ENCODE data around the gene SPACDR.
A peak's percentile ranks its signal among the peaks of the same experiment; 100 is the strongest.

SPACDR gene

GRCh38 chr7:100484673-100485045, 20.6 kb upstream of the SPACDR start:
- DNase-seq (ENCODE audit: low spot score) = no peak

DNA sequence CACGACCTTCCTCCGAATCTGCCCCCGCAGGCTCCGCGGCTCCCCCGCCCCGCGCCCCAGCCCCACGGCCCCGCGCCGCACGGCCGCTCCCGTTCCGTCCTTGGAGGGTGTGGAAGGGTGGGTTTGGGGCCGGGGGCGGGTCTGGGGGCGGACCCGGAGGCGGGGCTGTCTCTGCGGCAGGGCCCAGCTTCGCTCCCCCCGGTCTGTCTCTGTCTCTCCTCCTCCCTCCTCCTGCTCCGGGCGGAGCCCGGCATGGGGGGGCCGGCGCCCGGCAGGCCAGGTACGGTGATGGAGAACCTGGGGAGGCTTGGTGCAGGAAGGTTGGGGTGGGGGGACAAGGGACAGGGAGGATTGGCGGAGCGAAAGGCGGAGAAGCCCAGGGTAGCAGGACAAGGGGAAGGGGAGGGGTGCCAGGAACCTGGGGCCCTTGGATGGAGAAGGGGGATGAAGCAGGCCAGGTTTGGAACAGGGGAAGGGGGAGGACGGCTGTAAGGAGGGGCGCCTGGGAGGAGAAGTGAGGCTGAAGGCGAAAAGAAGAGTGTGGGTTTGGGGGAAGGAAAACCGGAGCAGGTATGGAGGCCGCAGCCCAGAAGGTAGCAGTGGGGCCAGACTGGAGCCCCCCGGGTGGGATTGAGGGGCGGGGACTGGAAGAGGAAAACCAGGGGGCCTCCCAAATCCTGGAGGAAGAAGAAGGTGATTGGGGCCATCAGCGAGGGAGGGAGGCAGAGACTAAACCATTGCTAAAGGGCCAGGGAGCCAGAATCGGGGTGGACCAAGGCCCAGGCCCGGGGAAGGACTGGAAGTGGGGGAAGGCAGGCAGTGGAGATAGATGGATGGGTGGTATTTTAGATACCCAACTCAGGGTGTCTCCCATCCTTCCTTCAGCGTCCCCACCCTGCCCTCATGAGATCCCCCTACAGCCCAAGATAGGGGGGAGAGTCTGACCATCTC, 19.9 kb upstream of the SPACDR start, which contains the start of gene NYAP1:
NYAP1 (plus strand) TSS at position 206 of the 951 bp plus-strand sequence. CDS start 1,385 bp downstream, outside the sequence.
- peak; percentile 72 for DNase-seq (ENCODE audit: low spot score)

DNA sequence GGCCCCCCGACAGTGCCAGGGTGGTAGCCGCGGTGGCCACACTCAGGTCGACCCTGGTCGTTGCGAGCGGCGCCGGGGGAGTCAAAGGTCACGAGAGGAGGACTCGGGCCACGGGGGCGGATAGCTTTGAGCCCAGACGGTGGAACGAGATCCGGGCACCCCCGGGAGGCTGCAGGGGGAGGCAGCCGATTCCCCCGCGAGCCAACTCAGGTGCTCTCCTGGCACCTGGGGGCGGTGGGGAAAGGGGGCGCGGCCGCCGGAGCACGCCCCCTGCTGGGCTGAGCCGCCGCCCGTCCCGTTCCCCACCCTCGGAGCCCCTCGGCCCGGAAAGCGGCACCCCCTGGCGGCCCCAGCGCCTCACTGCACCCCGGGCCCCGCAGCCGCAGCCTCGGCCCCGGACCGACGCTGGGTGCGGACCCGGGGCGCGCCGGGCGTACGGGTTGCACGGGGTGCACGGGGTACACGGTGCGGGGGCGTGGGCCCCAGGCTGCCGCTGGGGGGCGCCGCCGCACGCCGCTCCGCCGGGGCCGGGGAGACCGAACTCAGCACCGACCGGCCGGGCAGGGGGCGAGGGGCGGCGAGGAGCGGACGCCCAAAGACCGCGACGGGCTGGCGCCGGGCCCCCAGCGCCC, 19.1 kb upstream of the SPACDR start:
- peak; percentile 76 for DNase-seq (ENCODE audit: low spot score)

DNA sequence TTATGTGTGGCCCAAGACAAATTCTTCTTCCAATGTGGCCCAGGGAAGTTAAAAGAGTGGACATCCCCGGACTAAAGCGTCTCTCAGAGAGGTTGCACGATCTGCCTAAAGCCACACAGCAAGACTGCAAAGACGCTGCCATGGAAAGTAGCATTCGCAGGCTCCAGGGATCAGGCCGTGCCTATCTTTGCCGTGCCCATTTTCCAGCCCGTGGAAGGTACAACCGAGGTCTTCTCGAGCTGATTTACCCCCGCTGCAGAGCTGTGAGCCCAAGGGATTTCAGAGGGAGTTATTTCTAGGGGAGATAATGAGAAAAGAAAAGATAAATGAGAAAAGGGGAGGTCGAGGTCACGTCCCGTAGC, 18.6 kb upstream of the SPACDR start:
- no peak for DNase-seq (ENCODE audit: low spot score)

DNA sequence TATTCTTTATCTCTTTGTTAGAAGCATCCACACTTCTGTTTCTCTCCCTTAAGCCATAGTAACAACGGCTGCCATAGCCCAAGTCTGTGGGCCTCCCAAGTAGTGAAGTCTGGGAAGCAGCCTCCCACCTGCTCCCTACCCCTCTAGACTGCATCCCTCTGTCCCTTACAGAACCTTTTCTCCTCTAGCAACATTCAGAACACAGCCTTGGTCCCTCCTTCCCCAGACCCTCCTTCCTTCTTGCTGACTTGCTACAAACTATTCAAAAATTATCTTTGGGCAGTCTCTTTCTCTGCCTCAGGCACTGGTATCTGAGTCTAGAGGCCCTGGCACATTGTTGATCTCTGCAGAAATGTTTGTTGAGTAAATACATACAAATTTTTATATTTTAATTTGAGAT, 17.4 kb upstream of the SPACDR start:
- DNase-seq (ENCODE audit: low spot score) = no peak

DNA sequence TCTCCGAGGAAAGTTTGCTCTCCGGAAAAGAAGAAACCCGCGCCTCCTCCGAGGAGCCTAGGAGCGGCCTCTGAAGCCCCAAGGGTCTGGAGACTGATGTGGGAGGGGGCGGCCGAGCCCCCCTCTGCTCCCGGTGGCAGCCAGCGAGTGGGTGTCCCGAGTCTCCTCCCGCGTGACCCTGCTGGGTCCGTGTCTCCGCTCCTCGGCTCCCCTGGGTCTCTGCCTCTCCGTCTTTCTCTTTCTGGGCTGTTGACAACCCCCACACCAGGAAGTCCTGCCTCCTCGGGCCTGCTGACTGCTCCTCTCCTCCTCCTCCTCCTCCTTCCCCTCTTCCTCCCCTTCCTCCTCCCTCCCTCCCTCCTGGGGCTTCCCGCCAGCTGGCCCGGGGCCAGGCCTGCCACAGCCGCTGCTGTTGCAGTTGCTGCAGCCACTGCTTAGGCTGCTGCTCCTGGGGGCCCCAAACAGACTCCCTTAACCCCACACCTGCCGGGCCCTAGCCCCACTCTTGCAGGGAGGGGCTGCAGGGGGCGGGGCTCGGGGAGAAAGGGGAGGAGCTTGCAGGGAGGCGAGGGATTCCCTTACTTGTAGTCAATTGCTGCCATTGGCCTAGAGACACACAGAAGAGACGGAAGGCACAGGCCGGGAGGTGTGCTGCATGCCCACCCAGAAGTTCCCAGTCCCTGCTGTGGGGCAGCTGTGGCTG, 15.0 kb upstream of the SPACDR start, which contains the start of gene TSC22D4:
TSC22D4 (minus strand) TSS at position 257 of the 703 bp plus-strand sequence. CDS start 1,176 bp downstream, outside the sequence.
- DNase-seq (ENCODE audit: low spot score) = peak; percentile 97

DNA sequence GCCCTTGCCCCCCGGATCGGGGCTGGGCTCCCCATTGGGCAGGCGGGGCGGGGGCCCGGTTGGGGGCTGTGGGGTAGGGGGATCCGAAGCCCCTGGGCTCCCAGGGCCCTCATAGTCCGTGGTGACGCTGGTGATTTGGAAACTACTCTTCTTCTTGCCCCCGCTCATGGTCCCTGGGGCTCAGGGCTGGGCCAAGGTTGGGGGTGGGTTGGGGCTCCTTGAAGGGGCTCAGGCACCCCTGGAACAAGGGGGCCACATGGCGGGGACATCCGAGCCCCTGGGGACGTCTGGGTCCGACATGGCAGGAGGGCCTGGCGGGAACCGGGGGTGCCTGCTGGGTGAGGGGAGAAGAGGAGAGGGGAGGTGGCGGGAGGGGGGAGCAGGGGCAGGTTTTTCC, 13.8 kb upstream of the SPACDR start:
- no peak for DNase-seq (ENCODE audit: low spot score)

DNA sequence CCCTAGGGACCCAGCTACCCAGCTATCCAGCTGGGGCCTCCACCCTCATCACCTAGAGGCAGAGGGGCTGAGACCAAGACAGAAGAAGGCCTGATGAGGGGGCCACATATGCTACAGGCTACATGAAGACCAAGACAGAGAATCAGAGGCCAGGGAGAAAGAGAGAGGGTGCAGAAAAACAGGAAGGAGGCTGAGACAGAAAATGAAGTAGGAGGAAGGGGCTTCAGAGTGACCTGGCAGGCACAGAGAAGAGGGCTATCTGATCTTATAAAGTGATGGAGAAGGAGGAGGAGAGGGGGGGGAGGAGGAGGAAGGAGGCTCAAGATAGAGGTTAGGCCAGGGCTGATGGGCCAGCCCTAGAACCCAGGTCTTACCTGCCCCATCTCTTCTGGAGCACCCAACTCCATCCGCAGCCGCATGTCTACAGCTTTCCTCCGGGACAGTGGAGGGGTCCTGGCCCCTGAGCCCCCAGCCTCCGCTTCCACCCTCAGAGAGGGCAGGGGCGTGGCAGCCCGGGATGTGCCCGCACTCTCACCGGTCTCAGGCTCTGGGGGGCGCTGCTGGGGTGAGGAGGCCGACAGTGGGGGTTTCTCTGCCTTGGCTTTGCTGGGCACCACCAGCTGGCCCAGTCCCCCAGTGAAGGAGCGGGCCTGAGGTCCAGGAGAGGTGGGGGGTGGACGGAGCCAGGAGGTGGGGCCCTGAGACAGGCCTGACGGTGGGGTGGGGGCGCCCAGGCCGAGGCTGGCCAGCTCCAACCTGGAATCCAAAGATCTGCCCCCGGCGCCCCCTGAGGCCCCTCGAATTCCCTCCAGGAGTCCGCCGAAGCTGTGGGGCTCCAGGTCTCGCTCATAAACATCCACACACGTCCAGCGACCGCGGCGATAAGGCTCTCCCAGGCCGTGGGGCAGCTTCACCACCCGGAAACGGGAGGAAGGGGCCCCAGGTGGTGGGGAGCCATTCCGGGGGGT, 13.1 kb upstream of the SPACDR start:
- DNase-seq (ENCODE audit: low spot score) = no peak

DNA sequence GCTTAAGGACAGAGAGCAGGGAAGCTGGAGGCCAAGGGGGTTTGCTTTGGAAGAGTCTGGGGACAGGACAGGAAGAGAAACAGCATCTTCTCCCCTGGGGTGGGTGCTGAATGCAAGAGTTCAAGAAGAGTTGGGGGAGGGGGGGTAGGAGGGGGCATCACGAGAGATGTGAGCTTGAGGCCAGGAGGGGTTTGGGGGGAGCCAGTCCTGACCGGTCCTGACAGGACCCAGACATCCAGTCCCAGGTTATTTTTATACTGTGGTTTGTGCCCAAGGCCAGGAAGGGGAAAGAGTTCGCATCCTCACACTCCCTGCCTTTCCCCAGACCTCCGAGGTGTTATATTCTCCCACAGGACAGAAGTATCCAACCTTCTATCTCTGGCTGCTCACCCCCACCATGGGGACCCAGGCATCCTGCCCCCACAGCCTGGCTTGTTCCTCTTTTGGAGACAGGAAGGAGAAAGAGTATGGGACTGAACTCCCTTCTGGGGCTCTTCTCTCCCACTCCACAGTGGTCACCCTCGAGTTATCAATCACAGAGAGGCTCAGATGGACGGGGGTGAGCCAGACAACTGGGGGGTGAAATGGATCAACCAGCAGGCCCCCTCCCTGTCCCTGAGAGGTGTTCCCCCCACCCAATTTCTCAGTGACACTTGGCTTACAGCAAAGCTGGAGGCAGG, 12.2 kb upstream of the SPACDR start:
- DNase-seq (ENCODE audit: low spot score) = no peak

GRCh38 chr7:100475549-100475948, 11.5 kb upstream of the SPACDR start:
- no peak for DNase-seq (ENCODE audit: low spot score)

DNA sequence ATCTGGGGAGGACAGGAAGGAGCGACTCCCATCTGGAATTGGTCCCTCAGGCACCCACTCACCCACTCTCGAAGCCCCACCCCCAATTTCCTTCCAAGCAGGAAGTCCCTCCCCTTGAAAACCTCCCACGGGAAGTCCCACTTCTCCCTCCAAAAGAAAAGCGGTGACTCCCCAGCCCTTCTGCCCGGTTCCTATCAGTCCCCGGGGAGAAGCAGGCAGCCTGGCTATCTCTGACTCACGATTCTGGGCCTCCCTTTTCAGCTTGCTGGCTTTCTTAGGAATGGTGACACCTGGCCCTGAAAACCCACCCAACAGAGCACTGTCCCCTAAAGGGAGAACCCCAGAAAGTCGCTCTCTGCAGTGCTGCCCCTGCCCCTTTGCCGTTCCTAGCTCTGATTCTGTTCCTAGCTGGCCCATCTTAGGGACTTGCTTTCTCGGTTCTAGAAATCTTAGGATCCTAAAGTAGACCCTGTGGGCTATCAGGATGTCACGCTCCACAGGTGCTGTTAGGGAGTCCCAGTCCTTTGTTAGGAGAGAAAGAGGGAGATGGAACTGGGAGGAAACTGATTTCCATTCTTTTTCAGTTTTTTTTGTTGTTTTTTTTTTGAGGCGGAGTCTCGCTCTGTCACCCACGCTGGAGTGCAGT, 8.9 kb upstream of the SPACDR start:
- DNase-seq (ENCODE audit: low spot score) = no peak

- no peak for DNase-seq (ENCODE audit: low spot score)
Observed at GRCh38 chr7:100472121-100472851, 8.2 kb upstream of the SPACDR start.

DNA sequence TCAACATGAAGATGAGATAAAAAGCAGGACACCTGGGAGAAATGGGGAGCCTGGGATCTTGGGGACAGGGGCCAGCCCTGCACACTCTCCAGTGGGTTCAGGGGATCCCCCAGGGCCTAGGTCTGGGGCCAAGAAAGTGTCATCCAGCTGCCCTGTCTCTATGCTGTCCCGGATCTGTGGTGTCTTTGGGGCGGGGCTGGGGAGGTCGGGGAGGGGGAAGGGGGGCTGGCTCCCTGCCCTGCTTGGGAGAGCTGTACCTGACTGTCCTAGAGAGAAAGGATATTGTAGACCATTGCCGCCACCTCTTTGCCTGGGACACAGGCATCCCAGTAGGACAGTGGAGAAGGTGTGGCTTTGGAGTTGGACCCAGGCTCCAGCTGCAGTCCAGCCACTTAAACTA, 7.0 kb upstream of the SPACDR start:
- DNase-seq (ENCODE audit: low spot score) = no peak

DNA sequence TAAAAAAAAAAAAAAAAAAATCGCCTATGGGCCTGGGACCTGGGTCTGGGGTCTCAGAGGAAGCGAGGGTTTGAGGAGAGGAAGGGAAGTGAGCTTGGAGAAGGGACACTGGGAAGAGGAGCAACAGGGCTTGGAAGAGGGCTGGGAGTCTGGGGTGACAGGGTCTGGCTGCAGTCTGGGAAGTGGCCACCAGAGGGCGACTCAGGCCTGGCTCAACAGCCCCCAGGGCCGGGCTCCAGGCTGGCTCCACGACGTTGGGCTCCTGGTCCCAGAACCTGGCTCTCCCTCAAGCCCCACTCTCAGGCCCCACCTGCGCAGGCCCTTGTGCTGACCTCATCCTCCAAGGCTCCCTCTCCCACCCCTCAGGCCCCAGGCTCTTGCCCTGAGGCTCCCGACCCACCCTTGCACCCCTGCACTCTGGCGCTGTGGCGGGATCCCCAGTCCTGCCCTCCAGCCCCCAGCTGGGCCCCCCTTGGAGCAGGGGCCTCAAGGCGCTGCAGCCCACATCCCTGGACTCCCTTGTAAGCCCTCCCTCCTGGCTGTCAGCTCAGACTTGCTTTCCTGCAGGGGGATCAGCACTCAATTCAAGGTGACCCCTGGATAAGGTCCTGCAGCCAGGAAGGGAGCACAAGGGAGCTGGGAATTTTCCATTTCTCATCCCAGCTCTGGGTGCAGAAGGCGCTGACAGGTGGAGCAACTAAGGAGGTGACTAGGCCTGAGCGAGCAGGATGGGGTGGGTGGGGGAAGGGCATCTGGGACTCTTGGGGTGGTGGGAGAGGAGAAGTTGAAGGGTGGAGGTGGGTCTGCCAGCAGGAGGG, 5.4 kb upstream of the SPACDR start:
- peak; percentile 77 for DNase-seq (ENCODE audit: low spot score)

GRCh38 chr7:100467638-100468373, 3.7 kb upstream of the SPACDR start:
- no peak for DNase-seq (ENCODE audit: low spot score)

GRCh38 chr7:100466653-100467605, 2.9 kb upstream of the SPACDR start:
- DNase-seq (ENCODE audit: low spot score) = no peak

Measured in CD4-positive, alpha-beta T cell treated with Interleukin-6 at 100 ng/mL for 8 hours (primary cell).